HCT116 (cell line): ENCODE results near the gene ZNF839. TPM values are rescaled to one million over a fixed set of nuclear protein-coding genes. Genes with fewer than 3 reads are reported as not detected.
A peak's percentile ranks its signal among the peaks of the same experiment; 100 is the strongest.

Experiments used
- ATAC-seq: fragments of 200-7000 bp; cut with Tn5 transposase; 2 replicates; pipeline ENCODE4 v1.9.1; 2020; ENCODE audit warnings: mild to moderate bottlenecking, moderate library complexity
- BruUV-seq: library from RNA; stranded (reverse); fragments of 400-500 nt; replicated peaks from 2 replicates; lab custom pipeline; 2021; lab: Mats Ljungman, UMichigan
- CTCF ChIA-PET: fragments of 300-600 bp; sonication (Branson Sonifier 250); formaldehyde crosslinking; loops from one replicate; lab custom pipeline; 2021; ENCODE audit warnings: antibody characterized with exemption; lab: Charles Lee
- POLR2A ChIA-PET: fragments of 300-600, 350-600 bp; sonication (Branson Sonifier 250); formaldehyde crosslinking; loops from one replicate; lab custom pipeline; 2021; ENCODE audit warnings: antibody characterized with exemption; lab: Charles Lee
- RAD21 ChIA-PET, 2 experiments: fragments of 300-600 bp; sonication (Branson Sonifier 250); formaldehyde crosslinking; loops; one replicate each; lab custom pipeline; 2023; ENCODE audit warnings: low total read pairs in 2 of 2; ENCODE audit not compliant: uncharacterized antibody in 2 of 2, unreplicated experiment in 2 of 2, low non-redundant PET in 1 of 2; lab: Charles Lee
- DNase-seq: peaks from one replicate; pipeline ENCODE4 v3.0.0-alpha.2; 2010; ENCODE audit warnings: low read depth, low spot score
- H2AFZ ChIP-seq: fragments of 200-600 bp; shearing (Covaris generic), sonication (generic); 2 replicates; pipeline ENCODE4 v1.6.1; 2017; ENCODE audit warnings: low read depth, mixed run types, mixed read lengths, antibody characterized with exemption, low read length; ENCODE audit not compliant: poor library complexity, severe bottlenecking
- H3K27ac ChIP-seq: 2 replicates; pipeline ENCODE4 v1.5.1; 2012; ENCODE audit warnings: low read depth, low read length
- H3K27me3 ChIP-seq: fragments of 200-600 bp; sonication (generic); 2 replicates; pipeline ENCODE4 v1.6.1; 2016; ENCODE audit warnings: mixed run types, low read length, mixed read lengths; ENCODE audit not compliant: insufficient read depth
- H3K36me3 ChIP-seq, 2 experiments: fragments of 200-500 bp in 1 of 2; fragments of 200-600 bp in 1 of 2; sonication (Bioruptor generic) in 1 of 2; sonication (generic) in 1 of 2; 2 replicates each; pipeline versions ENCODE4 v1.5.1 to v1.6.1; 2014 to 2016; ENCODE audit warnings: low read length in 2 of 2, inconsistent platforms in 1 of 2, mixed read lengths in 1 of 2, mixed run types in 1 of 2; ENCODE audit not compliant: insufficient read depth in 2 of 2, control insufficient read depth in 1 of 2
- H3K4me1 ChIP-seq, 2 experiments: fragments of 200-600 bp in 1 of 2; sonication (generic) in 1 of 2; 2 replicates each; pipeline versions ENCODE4 v1.5.1 to v1.6.1; 2012 to 2017; ENCODE audit warnings: low read length in 2 of 2, inconsistent platforms in 1 of 2, mild to moderate bottlenecking in 1 of 2, mixed read lengths in 1 of 2, mixed run types in 1 of 2, moderate library complexity in 1 of 2; ENCODE audit not compliant: insufficient read depth in 2 of 2, control insufficient read depth in 1 of 2
- H3K4me2 ChIP-seq: fragments of 200-600 bp; sonication (generic); 2 replicates; pipeline ENCODE4 v1.6.1; 2017; ENCODE audit warnings: mixed run types, low read length, mixed read lengths
- H3K4me3 ChIP-seq, 2 experiments: fragments of 200-600 bp in 1 of 2; sonication (generic) in 1 of 2; replicated peaks in 1 of 2; 2 replicates each; pipeline ENCODE4 v1.5.1; 2011 to 2016; ENCODE audit warnings: low read length in 2 of 2, control low read depth in 1 of 2, low read depth in 1 of 2, mild to moderate bottlenecking in 1 of 2, mixed read lengths in 1 of 2, mixed run types in 1 of 2
- H3K79me2 ChIP-seq: fragments of 200-600 bp; sonication (generic); 2 replicates; pipeline ENCODE4 v1.6.1; 2017; ENCODE audit warnings: mild to moderate bottlenecking, mixed run types, low read length, moderate library complexity, mixed read lengths; ENCODE audit not compliant: insufficient read depth
- H3K9ac ChIP-seq: fragments of 200-600 bp; sonication (generic); 2 replicates; pipeline ENCODE4 v1.6.1; 2016; ENCODE audit warnings: low read length, mixed read lengths
- H3K9me2 ChIP-seq: fragments of 200-600 bp; sonication (generic), shearing (Covaris generic); 2 replicates; pipeline ENCODE4 v1.6.1; 2017; ENCODE audit warnings: mixed run types, mild to moderate bottlenecking, moderate library complexity; ENCODE audit not compliant: insufficient read depth
- H3K9me3 ChIP-seq, 2 experiments: fragments of 200-500 bp in 1 of 2; fragments of 200-600 bp in 1 of 2; sonication (Bioruptor generic) in 1 of 2; sonication (generic) in 1 of 2; 2 replicates each; pipeline ENCODE4 v1.6.1; 2014 to 2017; ENCODE audit warnings: low read length in 2 of 2, mixed read lengths in 2 of 2, inconsistent platforms in 1 of 2, low read depth in 1 of 2, mild to moderate bottlenecking in 1 of 2, mixed run types in 1 of 2, moderate library complexity in 1 of 2; ENCODE audit not compliant: control insufficient read depth in 1 of 2, insufficient read depth in 1 of 2
- H4K20me1 ChIP-seq: fragments of 200-600 bp; sonication (generic), shearing (Covaris generic); 2 replicates; pipeline ENCODE4 v1.6.1; 2017; ENCODE audit warnings: mixed run types, mild to moderate bottlenecking, moderate library complexity; ENCODE audit not compliant: insufficient read depth
- CBX3 ChIP-seq: IDR thresholded peaks from 2 replicates; pipeline ENCODE4 v1.6.1; 2012; ENCODE audit warnings: low read depth
- CEBPB ChIP-seq: IDR thresholded peaks from 2 replicates; pipeline ENCODE4 v1.6.1; 2012; ENCODE audit warnings: low read depth
- EGR1 ChIP-seq: IDR thresholded peaks from 2 replicates; pipeline ENCODE4 v1.6.1; 2012; ENCODE audit warnings: low read depth
- ELF1 ChIP-seq: IDR thresholded peaks from 2 replicates; pipeline ENCODE4 v1.6.1; 2012; ENCODE audit warnings: low read depth, borderline replicate concordance
- EZH2 ChIP-seq: fragments of 200-600 bp; sonication (generic); IDR thresholded peaks from 2 replicates; pipeline ENCODE4 v1.6.1; 2017; ENCODE audit warnings: antibody characterized with exemption, mixed run types
- EZH2phosphoT487 ChIP-seq: fragments of 200-600 bp; IDR thresholded peaks from 2 replicates; pipeline ENCODE4 v1.6.1; 2018; ENCODE audit warnings: antibody characterized with exemption, borderline replicate concordance
- FOSL1 ChIP-seq: IDR thresholded peaks from 2 replicates; pipeline ENCODE4 v1.6.1; 2012; ENCODE audit warnings: low read depth
- POLR2AphosphoS5 ChIP-seq: IDR thresholded peaks from 2 replicates; pipeline ENCODE4 v1.6.1; 2011; ENCODE audit warnings: mild to moderate bottlenecking, low read depth, low read length, moderate library complexity
- SP1 ChIP-seq: IDR thresholded peaks from 2 replicates; pipeline ENCODE4 v1.6.1; 2012; ENCODE audit warnings: low read depth
- YY1 ChIP-seq: IDR thresholded peaks from 2 replicates; pipeline ENCODE4 v1.6.1; 2011; ENCODE audit warnings: low read length, low read depth, moderate library complexity, mild to moderate bottlenecking; ENCODE audit not compliant: insufficient replicate concordance; ENCODE audit errors: extremely low read depth
- ZFX ChIP-seq: fragments of 450-650 bp; IDR thresholded peaks from 2 replicates; pipeline ENCODE4 v1.6.1; 2017
- ZNF274 ChIP-seq: fragments of 200-500 bp; sonication (Bioruptor generic); IDR thresholded peaks from 2 replicates; pipeline ENCODE4 v1.6.1; 2014; ENCODE audit warnings: mild to moderate bottlenecking, low read depth, low read length, inconsistent platforms
- intact Hi-C: fragments of 100-400 bp; cut with micrococcal nuclease; formaldehyde crosslinking; loops from 2 replicates; pipeline ENCODE4 v1.10.0; 2022
- total RNA-seq: library from RNA; stranded (reverse); gene quantifications from one replicate; pipeline ENCODE4 v1.2.1, GENCODE V29; 2021; ENCODE audit not compliant: unreplicated experiment
- TF ChIP-seq, protein P1 (sequence below): IDR thresholded peaks from 2 replicates; pipeline ENCODE4 v1.6.1; 2012
- TF ChIP-seq, protein P2 (sequence below), 3 experiments: fragments of 200-600 bp in 1 of 3; sonication (generic) in 1 of 3; IDR thresholded peaks in 2 of 3; conservative IDR thresholded peaks in 1 of 3; 2 replicates each; pipeline ENCODE4 v1.5.1; 2012 to 2017; ENCODE audit warnings: low read depth in 2 of 3, low read length in 2 of 3, antibody characterized with exemption in 1 of 3, borderline replicate concordance in 1 of 3, control low read depth in 1 of 3, mild to moderate bottlenecking in 1 of 3, mixed read lengths in 1 of 3, mixed run types in 1 of 3, moderate library complexity in 1 of 3; ENCODE audit not compliant: insufficient read depth in 1 of 3
- TF ChIP-seq, protein P3 (sequence below): IDR thresholded peaks from 2 replicates; pipeline ENCODE4 v1.6.1; 2012; ENCODE audit warnings: low read depth

The ZNF839 gene
- total RNA-seq, 1 experiment from 2014 or later = 17.7 TPM

DNA sequence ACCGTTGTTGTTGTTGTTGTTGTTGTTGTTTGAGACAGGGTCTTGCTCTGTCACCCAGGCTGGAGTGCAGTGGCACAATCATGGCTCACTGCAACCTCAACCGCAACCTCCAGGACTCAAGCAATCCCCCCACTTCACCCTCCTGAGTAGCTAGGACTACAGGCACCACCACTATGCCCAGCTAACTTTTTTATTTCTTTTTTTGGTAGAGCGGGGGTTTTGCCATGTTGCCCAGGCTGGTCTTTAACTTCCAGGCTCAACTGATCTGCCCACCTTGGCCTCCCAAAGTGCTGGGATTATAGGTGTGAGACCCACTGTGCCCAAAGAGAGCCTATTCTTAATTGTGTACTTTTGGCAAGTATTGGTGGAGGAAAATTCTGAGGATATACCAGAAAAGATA is 40.3 kb upstream of the ZNF839 start:
- intact Hi-C loops = no loop called here
- POLR2A ChIA-PET = no interaction called here
- no peaks in the 10 kb centered on the region for H3K36me3 ChIP-seq
- H3K79me2 ChIP-seq = no peaks in the 10 kb centered on the region
- H3K27me3 ChIP-seq = no peaks in the 10 kb centered on the region
- peak overlapping the region; percentile 72 for H3K4me2 ChIP-seq
- H3K4me3 ChIP-seq = peak overlapping the region in 1 of 2 experiments; percentile 20; a peak in 2 of 4 replicates
- BruUV-seq = no TSS peak
- no peak overlapping the region for H2AFZ ChIP-seq
- RAD21 ChIA-PET = no interaction called here
- H3K9ac ChIP-seq = peak overlapping the region; percentile 54
- TF ChIP-seq, protein P1, sequence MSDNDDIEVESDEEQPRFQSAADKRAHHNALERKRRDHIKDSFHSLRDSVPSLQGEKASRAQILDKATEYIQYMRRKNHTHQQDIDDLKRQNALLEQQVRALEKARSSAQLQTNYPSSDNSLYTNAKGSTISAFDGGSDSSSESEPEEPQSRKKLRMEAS = no peak
- TF ChIP-seq CBX3 = no peak
- no peak for TF ChIP-seq ZFX
- no peak for TF ChIP-seq ZNF274
- no peak for TF ChIP-seq EGR1
- TF ChIP-seq YY1 = no peak
- no peak for TF ChIP-seq FOSL1
- TF ChIP-seq, protein P2, sequence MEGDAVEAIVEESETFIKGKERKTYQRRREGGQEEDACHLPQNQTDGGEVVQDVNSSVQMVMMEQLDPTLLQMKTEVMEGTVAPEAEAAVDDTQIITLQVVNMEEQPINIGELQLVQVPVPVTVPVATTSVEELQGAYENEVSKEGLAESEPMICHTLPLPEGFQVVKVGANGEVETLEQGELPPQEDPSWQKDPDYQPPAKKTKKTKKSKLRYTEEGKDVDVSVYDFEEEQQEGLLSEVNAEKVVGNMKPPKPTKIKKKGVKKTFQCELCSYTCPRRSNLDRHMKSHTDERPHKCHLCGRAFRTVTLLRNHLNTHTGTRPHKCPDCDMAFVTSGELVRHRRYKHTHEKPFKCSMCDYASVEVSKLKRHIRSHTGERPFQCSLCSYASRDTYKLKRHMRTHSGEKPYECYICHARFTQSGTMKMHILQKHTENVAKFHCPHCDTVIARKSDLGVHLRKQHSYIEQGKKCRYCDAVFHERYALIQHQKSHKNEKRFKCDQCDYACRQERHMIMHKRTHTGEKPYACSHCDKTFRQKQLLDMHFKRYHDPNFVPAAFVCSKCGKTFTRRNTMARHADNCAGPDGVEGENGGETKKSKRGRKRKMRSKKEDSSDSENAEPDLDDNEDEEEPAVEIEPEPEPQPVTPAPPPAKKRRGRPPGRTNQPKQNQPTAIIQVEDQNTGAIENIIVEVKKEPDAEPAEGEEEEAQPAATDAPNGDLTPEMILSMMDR (IDR thresholded peaks at IDR 0.05 in 2 of 3, conservative IDR thresholded peaks at IDR 0.05 in 1 of 3; ENCODE audit: borderline replicate concordance in 1 of 3, insufficient read depth in 1 of 3, low read depth in 2 of 3, low read length in 2 of 3) = no peak
- TF ChIP-seq EZH2phosphoT487 = no peak
- TF ChIP-seq, protein P3, sequence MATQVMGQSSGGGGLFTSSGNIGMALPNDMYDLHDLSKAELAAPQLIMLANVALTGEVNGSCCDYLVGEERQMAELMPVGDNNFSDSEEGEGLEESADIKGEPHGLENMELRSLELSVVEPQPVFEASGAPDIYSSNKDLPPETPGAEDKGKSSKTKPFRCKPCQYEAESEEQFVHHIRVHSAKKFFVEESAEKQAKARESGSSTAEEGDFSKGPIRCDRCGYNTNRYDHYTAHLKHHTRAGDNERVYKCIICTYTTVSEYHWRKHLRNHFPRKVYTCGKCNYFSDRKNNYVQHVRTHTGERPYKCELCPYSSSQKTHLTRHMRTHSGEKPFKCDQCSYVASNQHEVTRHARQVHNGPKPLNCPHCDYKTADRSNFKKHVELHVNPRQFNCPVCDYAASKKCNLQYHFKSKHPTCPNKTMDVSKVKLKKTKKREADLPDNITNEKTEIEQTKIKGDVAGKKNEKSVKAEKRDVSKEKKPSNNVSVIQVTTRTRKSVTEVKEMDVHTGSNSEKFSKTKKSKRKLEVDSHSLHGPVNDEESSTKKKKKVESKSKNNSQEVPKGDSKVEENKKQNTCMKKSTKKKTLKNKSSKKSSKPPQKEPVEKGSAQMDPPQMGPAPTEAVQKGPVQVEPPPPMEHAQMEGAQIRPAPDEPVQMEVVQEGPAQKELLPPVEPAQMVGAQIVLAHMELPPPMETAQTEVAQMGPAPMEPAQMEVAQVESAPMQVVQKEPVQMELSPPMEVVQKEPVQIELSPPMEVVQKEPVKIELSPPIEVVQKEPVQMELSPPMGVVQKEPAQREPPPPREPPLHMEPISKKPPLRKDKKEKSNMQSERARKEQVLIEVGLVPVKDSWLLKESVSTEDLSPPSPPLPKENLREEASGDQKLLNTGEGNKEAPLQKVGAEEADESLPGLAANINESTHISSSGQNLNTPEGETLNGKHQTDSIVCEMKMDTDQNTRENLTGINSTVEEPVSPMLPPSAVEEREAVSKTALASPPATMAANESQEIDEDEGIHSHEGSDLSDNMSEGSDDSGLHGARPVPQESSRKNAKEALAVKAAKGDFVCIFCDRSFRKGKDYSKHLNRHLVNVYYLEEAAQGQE = no peak
- no peak for TF ChIP-seq POLR2AphosphoS5
- TF ChIP-seq SP1 = no peak
- no peak for TF ChIP-seq ELF1
- TF ChIP-seq EZH2 = no peak
- no peak for TF ChIP-seq CEBPB
- no peaks in the 10 kb centered on the region for H3K9me3 ChIP-seq
- CTCF ChIA-PET = no interaction called here
- peaks cover 36 to 69% of the 10 kb centered on the region in 2 experiments for H3K4me1 ChIP-seq
- peak overlapping the region; percentile 66 for H3K27ac ChIP-seq
- H4K20me1 ChIP-seq = no peaks in the 10 kb centered on the region
- ATAC-seq = peak; percentile 9; the same call in 1 of the 2 replicates
- DNase-seq = no peak
- no peaks in the 10 kb centered on the region for H3K9me2 ChIP-seq
